Progenitor cell of endocrine pancreas (in vitro differentiated cells): ENCODE measurements around the gene CYTH4. TPM values are rescaled to one million over a fixed set of nuclear protein-coding genes. Genes with fewer than 3 reads are reported as not detected.

Experiments
- DNase-seq: peaks from one replicate; pipeline ENCODE4 v3.0.0; 2021; ENCODE audit warnings: low spot score; ENCODE audit not compliant: unreplicated experiment
- H3K27ac Mint-ChIP-seq: 2 replicates; pipeline ENCODE4 v1.8.0; 2021; ENCODE audit warnings: mild to moderate bottlenecking, moderate library complexity, mixed read lengths
- H3K27me3 Mint-ChIP-seq: 2 replicates; pipeline ENCODE4 v1.8.0; 2021; ENCODE audit warnings: mixed read lengths
- H3K36me3 Mint-ChIP-seq: 2 replicates; pipeline ENCODE4 v1.8.0; 2022; ENCODE audit warnings: mixed read lengths; ENCODE audit not compliant: insufficient read depth
- H3K4me1 Mint-ChIP-seq: 2 replicates; pipeline ENCODE4 v1.8.0; 2021; ENCODE audit warnings: low read depth, mixed read lengths
- H3K4me3 Mint-ChIP-seq: 2 replicates; pipeline ENCODE4 v1.8.0; 2021; ENCODE audit warnings: low read depth, mild to moderate bottlenecking, moderate library complexity, mixed read lengths
- H3K9me3 Mint-ChIP-seq: 2 replicates; pipeline ENCODE4 v1.8.0; 2021; ENCODE audit warnings: low read depth, mixed read lengths
- CTCF ChIP-seq: fragments of 200-600 bp; sonication (generic); IDR thresholded peaks from one replicate; pipeline ENCODE4 v1.5.0; 2021; ENCODE audit warnings: antibody characterized with exemption, mild to moderate bottlenecking; ENCODE audit not compliant: unreplicated experiment
- total RNA-seq: library from RNA; stranded (reverse); gene quantifications from 2 replicates; pipeline ENCODE4 v1.2.1, GENCODE V29; 2021

The CYTH4 gene
- total RNA-seq, 1 donor from 2014 or later, result not detected

GRCh38 chr22:37263966-37264887 is 18.1 kb upstream of the CYTH4 start:
- H3K4me3 Mint-ChIP-seq, result no peak overlapping the region
- peaks cover 10% of the 10 kb centered on the region for H3K4me1 Mint-ChIP-seq
- no peak overlapping the region for H3K27ac Mint-ChIP-seq
- H3K9me3 Mint-ChIP-seq, result peaks cover 13% of the 10 kb centered on the region
- TF ChIP-seq CTCF, result no peak
- DNase-seq, result no peak
- peaks cover 1% of the 10 kb centered on the region for H3K36me3 Mint-ChIP-seq
- H3K27me3 Mint-ChIP-seq, result peaks cover 27% of the 10 kb centered on the region

DNA sequence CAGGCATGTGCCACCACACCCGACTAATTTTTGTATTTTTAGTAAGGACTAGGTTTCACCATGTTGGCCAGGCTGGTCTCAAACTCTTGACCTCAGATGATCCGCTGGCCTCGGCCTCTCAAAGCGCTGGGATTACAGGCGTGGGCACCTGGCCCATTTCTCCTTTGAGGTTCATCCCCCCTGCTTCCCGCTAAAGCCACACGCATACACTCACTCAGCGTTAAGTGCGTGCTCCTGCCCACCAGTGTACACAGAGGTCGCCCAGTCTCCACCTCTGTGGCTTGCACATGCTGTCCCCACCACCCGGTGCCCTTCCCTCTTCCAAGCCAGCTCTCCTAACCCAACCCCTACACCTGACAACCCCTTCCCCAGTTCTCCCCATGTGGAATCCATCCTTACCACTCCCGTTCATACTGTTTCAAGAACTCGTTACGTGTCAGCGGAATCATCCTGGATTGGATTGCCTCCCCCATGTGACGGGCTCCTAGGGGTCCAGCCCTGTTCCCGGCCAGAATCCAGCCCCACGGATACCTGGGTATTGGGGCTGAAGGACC is 15.7 kb upstream of the CYTH4 start:
- Mint-ChIP-seq H3K9me3 (peaks cover 13% of the 10 kb centered on the region), H3K27ac (no peak overlapping the region), H3K27me3 (peaks cover 30% of the 10 kb centered on the region), H3K4me1 (peaks cover 3% of the 10 kb centered on the region), H3K4me3 (no peak overlapping the region), H3K36me3 (peaks cover 1% of the 10 kb centered on the region)
- DNase-seq, result no peak
- no peak for TF ChIP-seq CTCF

DNA sequence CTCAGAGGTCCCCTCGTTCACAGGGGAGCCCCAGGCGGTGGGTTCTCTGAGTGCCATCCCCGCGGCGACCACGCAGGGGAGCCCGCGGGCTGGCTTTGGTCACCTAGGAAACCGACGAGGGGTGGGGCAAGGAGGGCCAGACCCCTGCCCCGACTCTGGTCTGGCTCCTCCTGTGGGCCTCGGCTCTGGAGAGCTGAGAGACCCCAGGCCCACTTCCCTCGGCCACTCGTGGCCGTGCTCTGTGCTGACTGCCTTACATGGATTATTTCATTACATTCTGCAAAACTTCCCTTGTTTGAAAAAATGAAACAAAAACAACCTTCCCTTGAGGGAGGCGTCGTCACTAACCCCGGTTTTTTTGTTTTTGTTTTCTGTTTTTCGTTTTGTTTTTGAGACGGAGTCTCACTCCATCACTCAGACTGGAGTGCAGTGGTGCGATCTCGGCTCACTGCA is 15.1 kb upstream of the CYTH4 start:
- Mint-ChIP-seq H3K4me3 (peak overlapping the region; percentile 36), H3K4me1 (peaks cover 3% of the 10 kb centered on the region), H3K36me3 (peaks cover 1% of the 10 kb centered on the region), H3K27ac (no peak overlapping the region), H3K9me3 (peaks cover 13% of the 10 kb centered on the region), H3K27me3 (peaks cover 29% of the 10 kb centered on the region)
- peak; percentile 67 for DNase-seq
- TF ChIP-seq CTCF, result peak; percentile 87

DNA sequence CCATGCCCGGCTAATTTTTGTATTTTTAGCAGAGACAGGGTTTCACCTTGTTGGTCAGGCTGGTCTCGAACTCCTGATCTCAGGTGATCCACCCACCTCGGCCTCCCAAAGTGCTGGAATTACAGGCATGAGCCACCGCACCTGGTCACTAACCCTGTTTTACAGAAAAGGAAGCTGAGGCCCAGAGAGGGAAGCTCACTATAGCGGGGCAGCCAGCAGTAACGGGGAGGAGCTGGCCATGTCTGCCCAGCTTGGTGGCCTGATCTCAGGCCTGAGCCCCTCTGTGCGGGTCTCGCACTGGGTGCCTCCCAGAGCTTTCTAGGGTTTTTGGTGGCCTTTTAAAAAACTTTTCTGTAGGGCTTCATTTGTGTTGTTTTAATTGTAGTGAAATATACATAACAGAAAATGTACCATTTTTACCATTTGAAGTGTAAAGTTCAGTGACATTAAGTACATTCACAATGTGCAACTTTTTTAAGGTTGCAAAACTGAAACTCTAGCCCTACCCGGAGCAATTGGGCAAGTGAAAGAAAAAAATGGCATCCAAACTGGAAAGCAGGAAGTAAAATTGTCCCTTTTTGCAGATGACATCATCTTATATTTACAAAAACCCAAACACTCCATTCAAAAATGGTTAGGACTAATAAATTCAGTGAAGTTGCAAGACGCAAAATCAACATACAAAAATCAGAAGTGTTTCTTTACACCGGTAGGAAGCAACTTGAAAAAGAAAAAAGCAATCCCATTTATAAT is 14.5 kb upstream of the CYTH4 start:
- peaks cover 13% of the 10 kb centered on the region for H3K9me3 Mint-ChIP-seq
- peaks cover 25% of the 10 kb centered on the region for H3K27me3 Mint-ChIP-seq
- H3K4me3 Mint-ChIP-seq, result no peak overlapping the region
- TF ChIP-seq CTCF, result no peak
- no peak overlapping the region for H3K27ac Mint-ChIP-seq
- DNase-seq, result no peak
- H3K4me1 Mint-ChIP-seq, result peaks cover 3% of the 10 kb centered on the region
- peaks cover 1% of the 10 kb centered on the region for H3K36me3 Mint-ChIP-seq

DNA sequence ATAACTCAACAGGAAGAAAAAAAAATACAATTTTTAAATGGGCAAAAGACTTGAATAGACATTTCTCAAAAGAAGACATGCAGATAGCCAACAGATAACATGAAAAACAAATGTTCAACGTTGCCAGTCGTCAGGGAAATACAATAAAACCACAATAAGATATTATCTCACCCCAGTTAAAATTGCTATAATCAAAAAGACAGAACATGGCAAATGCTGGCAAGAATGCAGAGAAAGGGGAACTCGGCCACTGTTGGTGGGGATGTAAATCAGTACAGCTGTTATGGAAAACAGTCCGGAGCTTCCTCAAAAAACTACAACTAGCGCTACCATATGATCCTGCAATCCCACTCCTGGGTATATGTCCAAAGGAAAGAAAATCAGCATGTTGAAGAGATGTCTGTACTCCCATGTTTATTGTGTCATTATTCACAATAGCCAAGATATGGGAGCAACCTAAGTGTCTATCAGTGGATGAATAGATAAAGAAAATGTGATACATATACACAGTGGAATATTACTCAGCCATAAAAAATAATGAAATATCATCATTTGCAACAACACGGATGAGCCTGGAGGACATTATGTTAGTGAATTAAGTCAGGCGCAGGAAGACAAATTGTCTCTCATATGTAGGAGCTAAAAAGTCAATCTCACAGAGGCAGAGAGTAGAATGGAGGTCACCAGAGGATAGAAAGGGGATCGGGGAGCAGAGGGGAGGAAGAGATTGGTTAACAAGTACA is 12.2 kb upstream of the CYTH4 start:
- H3K27me3 Mint-ChIP-seq, result peaks cover 28% of the 10 kb centered on the region
- DNase-seq, result no peak
- H3K4me1 Mint-ChIP-seq, result peaks cover 3% of the 10 kb centered on the region
- no peak overlapping the region for H3K4me3 Mint-ChIP-seq
- TF ChIP-seq CTCF, result no peak
- H3K27ac Mint-ChIP-seq, result no peak overlapping the region
- no peaks in the 10 kb centered on the region for H3K36me3 Mint-ChIP-seq
- H3K9me3 Mint-ChIP-seq, result peaks cover 1% of the 10 kb centered on the region
